Psoas muscle (tissue), 8 donors: ENCODE results near the gene NOTCH1. TPM values are rescaled to one million over a fixed set of nuclear protein-coding genes. Genes with fewer than 3 reads are reported as not detected.
A peak's percentile ranks its signal among the peaks of the same experiment; 100 is the strongest.

Experiments
- ATAC-seq, 4 donors: fragments of 200-7000 bp; cut with Tn5 transposase; one replicate each; pipeline ENCODE4 v1.9.1; 2020; ENCODE audit warnings: moderate library complexity in 3 of 4, mild to moderate bottlenecking in 2 of 4
- DNase-seq, 2 donors: peaks; one replicate each; pipeline ENCODE4 v3.0.0-alpha.2; 2020
- H3K27ac ChIP-seq: fragments of 200-600 bp; one replicate; pipeline ENCODE4 v1.8.0; 2022
- H3K27me3 ChIP-seq, 3 donors: fragments of 200-600 bp in 1 of 3; one replicate each; pipeline versions ENCODE4 v1.6.1 to v1.8.0; 2013 to 2022; ENCODE audit warnings: low read length in 2 of 3, mild to moderate bottlenecking in 2 of 3, moderate library complexity in 1 of 3; ENCODE audit not compliant: insufficient read depth in 3 of 3
- H3K36me3 ChIP-seq, 2 donors: fragments of 200-600 bp in 1 of 2; one replicate each; pipeline versions ENCODE4 v1.6.1 to v1.8.0; 2013 to 2022; ENCODE audit warnings: low read depth in 1 of 2, mild to moderate bottlenecking in 1 of 2, moderate library complexity in 1 of 2; ENCODE audit not compliant: insufficient read depth in 1 of 2
- H3K4me1 ChIP-seq: fragments of 200-600 bp; one replicate; pipeline ENCODE4 v1.8.0; 2022
- H3K4me3 ChIP-seq: fragments of 200-600 bp; one replicate; pipeline ENCODE4 v1.8.0; 2022; ENCODE audit warnings: mild to moderate bottlenecking
- H3K9me3 ChIP-seq: fragments of 200-600 bp; one replicate; pipeline ENCODE4 v1.8.0; 2022
- WGBS, 3 donors: extraction: QIAGEN DNeasy Blood & Tissue Kit; methylation state at CpG; one replicate each; pipeline versions ENCODE4 v1.1.6 to v1.1.7; 2013; 5-methylcytosine and 5-hydroxymethylcytosine counted together
- intact Hi-C, 2 donors: fragments of 100-400 bp; cut with DNase I; formaldehyde crosslinking; loops; one replicate each; pipeline versions ENCODE4 v1.11.0 to v1.14.2; 2022
- polyA plus RNA-seq, 3 donors: library from polyadenylated mRNA; stranded (reverse); fragments of 200-250 nt; gene quantifications; one replicate each; pipeline ENCODE4 v1.2.3, GENCODE V29; 2013
- total RNA-seq, 4 donors: library from RNA; stranded (reverse); fragmentation: NEBNext Ultra II Directional in 2 of 4; extraction: Animal tissue kit (Norgen Biotek cat#: 25700) in 2 of 4; gene quantifications; one replicate each; pipeline versions ENCODE4 v1.2.1 to v1.2.4, GENCODE V29; 2021 to 2023
- TF ChIP-seq, protein P1 (sequence below): fragments of 200-600 bp; IDR thresholded peaks from one replicate; pipeline ENCODE4 v1.8.0; 2022; ENCODE audit warnings: antibody characterized with exemption
- donor health status: healthy with polysubstance abuse.
- donor health status: DM: no; HTN: no; CAD: no; lungs with moderate emphysema.
- donor health status: Bipolar disorder and iron deficiency.
- donor health status: healthy.
- donor health status: DM: yes; HTN: yes; CAD: no.
- donor health status: DM: no; HTN: no; CAD: no.
- donor health status: DM: no; HTN: no; CAD: no.
- donor health status: DM: yes; HTN: yes; CAD: no.

The NOTCH1 gene
- total and polyA plus RNA-seq, 7 donors = 1.8 to 15.4 (median 8.7) TPM

DNA sequence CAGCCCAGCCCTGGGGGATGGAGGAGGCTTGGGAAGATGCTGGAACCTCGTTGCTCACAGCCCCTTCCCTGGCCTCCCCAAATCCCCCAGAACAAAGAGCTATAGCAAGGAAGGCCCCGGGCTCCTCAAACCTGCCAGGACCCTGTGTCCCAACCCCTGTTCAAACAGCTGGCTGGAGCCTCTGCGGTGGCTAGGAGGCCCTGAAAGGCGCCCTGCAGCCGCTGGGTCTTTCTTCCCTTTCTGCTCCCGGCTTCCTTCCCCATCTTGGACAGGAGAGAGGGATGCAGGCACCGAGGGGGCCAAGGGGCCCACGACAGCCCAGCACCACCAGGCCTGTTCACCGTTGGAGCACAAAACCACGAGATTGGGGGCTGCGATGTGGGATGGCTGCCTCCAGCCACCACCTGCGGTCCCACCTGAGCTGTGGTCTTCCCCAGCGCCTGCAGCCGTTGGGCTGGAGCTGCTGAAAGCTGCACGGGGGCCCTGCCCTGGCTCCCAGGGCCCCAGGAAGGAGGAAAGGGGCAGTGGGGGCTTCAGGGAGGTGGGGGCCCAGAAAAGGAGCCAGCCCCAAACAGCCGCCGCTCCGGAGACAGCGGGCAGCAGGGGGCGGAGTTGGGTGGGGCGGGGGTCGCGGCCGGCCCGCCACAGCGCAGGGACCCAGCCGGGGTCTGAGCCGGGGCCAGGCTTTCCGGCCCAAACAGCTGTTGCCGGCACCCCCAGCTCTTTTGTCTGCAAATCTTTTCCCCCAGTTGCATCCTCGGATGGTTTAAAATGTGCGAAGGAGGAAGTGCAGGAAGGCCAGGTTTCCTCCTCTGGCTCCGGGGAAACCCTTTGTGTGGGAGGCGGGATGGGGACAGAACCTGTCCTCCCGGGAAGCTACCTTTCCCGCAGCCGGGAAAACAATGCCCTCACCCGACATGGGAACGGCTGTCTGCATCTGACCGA, 16.1 kb downstream of the NOTCH1 start:
- WGBS, 3 donors = 56 to 71% (median 61%) methylated on average over 37 to 40 of the region's 40 CpGs
- DNase-seq = no peak
- H3K4me1 ChIP-seq = peaks cover 59% of the 10 kb centered on the region

DNA sequence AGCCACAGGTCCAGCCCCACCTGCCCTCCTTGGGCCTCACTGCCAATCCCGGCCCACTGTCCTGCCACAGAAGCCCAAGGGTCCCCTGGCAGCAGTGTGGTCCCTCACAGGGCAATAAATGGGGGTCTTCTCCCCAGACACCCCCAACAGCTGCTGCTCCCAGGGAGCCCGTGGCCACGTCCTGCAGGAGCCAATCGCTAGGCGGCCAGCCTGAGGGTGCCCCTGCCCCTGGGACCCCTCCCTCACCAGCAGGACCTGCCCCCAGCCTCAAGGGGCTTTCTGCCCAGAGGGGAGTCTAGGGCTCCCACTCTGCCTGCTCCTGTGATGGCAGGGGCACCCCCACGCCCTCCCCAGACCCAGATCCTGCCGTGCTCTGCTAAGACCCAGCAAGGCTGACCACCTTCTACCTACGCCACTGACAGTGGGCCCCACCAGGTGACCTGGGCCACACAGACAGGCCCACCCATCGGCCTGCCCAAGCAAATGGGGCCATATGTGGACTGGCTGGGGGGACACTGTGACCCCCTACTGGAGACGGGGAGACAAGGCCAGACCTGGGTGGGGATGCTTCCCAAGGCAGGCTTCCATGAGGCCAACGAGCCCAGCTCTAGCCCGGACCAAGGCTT, 17.0 kb downstream of the NOTCH1 start:
- ATAC-seq = no peak
- H3K4me3 ChIP-seq = no peak overlapping the region
- H3K4me1 ChIP-seq = peaks cover 69% of the 10 kb centered on the region
- H3K27ac ChIP-seq = peak overlapping the region; percentile 21
- no peaks in the 10 kb centered on the region for H3K9me3 ChIP-seq
- intact Hi-C loops = no loop called here
- DNase-seq = no peak
- H3K27me3 ChIP-seq = peaks cover 0 to 3% (median 0%) of the 10 kb centered on the region in 3 donors
- TF ChIP-seq, protein P1, sequence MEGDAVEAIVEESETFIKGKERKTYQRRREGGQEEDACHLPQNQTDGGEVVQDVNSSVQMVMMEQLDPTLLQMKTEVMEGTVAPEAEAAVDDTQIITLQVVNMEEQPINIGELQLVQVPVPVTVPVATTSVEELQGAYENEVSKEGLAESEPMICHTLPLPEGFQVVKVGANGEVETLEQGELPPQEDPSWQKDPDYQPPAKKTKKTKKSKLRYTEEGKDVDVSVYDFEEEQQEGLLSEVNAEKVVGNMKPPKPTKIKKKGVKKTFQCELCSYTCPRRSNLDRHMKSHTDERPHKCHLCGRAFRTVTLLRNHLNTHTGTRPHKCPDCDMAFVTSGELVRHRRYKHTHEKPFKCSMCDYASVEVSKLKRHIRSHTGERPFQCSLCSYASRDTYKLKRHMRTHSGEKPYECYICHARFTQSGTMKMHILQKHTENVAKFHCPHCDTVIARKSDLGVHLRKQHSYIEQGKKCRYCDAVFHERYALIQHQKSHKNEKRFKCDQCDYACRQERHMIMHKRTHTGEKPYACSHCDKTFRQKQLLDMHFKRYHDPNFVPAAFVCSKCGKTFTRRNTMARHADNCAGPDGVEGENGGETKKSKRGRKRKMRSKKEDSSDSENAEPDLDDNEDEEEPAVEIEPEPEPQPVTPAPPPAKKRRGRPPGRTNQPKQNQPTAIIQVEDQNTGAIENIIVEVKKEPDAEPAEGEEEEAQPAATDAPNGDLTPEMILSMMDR = no peak
- H3K36me3 ChIP-seq = peaks cover 0 to under 1% of the 10 kb centered on the region in 2 donors
- WGBS, 3 donors = 85 to 87% (median 85%) methylated on average over 12 of the region's 12 CpGs

More for the DNA sequence above, 16.1 kb downstream of the NOTCH1 start:
- TF ChIP-seq, protein P1 = no peak
- H3K27me3 ChIP-seq = peaks cover 0 to 3% (median 0%) of the 10 kb centered on the region in 3 donors
- peak overlapping the region; percentile 21 for H3K27ac ChIP-seq
- intact Hi-C loops = loop anchor here in 1 of 2 donors (5.0 kb wide), 1 partner anchor 32 kb away; no protein-coding TSS in a partner anchor
- peaks cover 0 to 4% of the 10 kb centered on the region in 2 donors for H3K36me3 ChIP-seq
- no peak for ATAC-seq
- no peaks in the 10 kb centered on the region for H3K9me3 ChIP-seq
- peak overlapping the region; percentile 30 for H3K4me3 ChIP-seq

DNA sequence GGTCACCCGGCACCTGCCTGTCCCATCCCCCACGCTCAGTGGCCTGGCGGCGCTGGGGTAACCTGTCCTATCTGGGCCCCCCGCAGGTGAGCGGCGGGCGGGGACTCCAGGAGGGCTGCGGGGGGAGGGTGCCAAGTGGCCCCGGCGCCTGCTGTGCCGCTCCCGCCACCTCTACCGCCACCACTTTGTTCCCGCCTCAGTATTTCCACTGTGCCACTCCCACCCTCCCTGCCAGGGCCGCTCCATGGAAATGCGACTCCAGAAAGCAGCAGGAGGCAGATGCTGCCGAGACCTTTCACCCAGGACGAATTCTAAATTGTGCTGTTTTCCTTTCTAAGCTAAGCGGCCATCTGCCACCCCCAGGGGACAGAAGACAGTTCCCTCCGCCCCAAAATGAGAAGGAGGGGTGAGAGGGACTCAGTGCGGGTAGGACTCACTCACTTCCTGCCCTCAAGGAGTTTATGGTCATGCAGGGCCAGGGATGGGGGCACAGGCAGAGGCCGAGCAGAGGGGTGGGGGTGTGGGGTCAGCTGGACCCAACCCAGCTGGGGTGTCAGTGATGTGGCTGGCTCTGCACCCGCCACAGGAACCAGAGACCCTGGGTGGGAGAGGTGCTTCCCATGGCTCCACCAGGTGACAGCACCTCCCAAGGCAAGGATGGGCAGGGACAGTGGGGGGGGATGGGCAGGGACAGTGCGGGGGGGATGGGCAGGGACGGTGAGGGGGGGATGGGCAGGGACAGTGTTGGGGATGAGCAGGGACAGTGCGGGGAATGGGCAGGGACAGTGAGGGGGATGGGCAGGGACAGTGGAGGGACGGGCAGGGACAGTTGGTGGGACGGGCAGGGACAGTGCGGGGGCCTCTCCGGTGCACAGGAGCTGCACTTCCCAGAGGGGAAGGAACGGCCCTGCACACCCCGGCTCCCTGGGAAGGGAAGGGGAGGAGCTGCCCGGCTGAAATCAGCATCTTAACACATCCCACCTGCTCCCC, 17.8 kb downstream of the NOTCH1 start:
- WGBS, 3 donors = 33 to 52% (median 42%) methylated on average over 30 to 34 of the region's 34 CpGs
- no peak for DNase-seq
- ATAC-seq = no peak
- intact Hi-C loops = no loop called here
- Histone ChIP-seq H3K9me3 (no peaks in the 10 kb centered on the region), H3K27me3 (peaks cover 0 to 3% (median 0%) of the 10 kb centered on the region in 3 donors), H3K27ac (peak overlapping the region; percentile 85), H3K4me1 (peaks cover 63% of the 10 kb centered on the region), H3K36me3 (no peaks in the 10 kb centered on the region), H3K4me3 (no peak overlapping the region)
- TF ChIP-seq, protein P1 = no peak

DNA sequence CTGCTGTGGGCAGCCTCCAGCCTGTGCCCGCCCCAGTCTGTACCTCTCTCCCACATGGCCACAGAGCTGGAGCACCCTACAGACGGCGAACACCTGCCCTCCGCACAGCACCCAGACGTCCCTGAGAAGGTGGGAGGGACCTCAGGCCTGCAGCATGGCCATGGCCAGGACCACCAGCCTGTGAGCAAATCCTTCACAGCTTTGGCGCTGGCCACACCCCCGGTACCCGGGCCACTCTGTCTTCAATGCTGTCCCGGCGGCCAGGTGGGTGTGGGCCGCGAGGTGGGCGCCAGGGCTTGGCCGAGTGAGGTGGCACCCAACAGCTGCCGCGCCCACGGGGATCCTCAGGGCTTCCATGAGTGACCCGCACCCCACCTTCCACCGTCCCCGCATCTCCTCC, 18.7 kb downstream of the NOTCH1 start:
- no peaks in the 10 kb centered on the region for H3K9me3 ChIP-seq
- no peaks in the 10 kb centered on the region for H3K36me3 ChIP-seq
- no peak for DNase-seq
- intact Hi-C loops = no loop called here
- H3K27ac ChIP-seq = peak overlapping the region; percentile 85
- ATAC-seq = no peak
- peak overlapping the region; percentile 45 for H3K4me3 ChIP-seq
- 63 to 70% (median 70%) methylated on average over 19 to 20 of the region's 20 CpGs for WGBS, 3 donors
- peaks cover 0 to 3% (median 0%) of the 10 kb centered on the region in 3 donors for H3K27me3 ChIP-seq
- H3K4me1 ChIP-seq = peaks cover 65% of the 10 kb centered on the region
- TF ChIP-seq, protein P1 = no peak
